ENCODE data around the gene TMEM63A.

DNA sequence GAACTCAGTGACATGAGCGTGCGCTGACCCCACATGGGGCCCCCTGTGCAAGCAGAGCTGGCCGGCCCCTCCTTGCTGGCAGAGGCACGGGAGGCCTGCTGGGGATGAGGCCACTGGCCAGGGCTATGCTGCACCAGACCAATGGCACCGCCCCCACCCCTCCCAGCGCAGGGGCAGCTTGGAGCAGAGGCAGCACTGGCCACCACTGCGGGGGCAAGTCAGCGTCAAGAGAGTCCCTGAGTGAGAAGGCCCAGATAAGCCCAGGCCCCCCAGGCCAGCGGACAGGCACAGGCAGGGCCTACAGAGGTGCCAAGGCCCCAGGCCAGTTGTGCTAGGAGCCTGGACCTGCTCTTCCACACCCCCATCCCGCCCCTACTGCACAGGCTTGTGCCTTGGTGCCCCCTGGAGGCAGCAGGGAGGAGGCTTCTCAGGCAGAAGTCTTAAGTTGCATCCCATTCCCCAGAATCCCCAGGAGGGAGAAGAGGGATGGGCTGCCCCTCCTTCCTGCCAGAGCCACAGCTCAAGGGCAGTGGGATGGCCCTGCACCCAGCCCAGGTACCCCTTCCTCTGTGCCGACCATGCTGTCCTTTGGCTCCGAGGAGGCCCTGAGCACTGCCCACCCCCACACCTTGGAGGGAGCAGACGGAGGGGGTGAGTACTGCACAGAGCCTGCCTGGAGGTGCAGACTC lies 36.5 kb downstream of the TMEM63A start:
- TF ChIP-seq, protein P1, sequence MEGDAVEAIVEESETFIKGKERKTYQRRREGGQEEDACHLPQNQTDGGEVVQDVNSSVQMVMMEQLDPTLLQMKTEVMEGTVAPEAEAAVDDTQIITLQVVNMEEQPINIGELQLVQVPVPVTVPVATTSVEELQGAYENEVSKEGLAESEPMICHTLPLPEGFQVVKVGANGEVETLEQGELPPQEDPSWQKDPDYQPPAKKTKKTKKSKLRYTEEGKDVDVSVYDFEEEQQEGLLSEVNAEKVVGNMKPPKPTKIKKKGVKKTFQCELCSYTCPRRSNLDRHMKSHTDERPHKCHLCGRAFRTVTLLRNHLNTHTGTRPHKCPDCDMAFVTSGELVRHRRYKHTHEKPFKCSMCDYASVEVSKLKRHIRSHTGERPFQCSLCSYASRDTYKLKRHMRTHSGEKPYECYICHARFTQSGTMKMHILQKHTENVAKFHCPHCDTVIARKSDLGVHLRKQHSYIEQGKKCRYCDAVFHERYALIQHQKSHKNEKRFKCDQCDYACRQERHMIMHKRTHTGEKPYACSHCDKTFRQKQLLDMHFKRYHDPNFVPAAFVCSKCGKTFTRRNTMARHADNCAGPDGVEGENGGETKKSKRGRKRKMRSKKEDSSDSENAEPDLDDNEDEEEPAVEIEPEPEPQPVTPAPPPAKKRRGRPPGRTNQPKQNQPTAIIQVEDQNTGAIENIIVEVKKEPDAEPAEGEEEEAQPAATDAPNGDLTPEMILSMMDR (optimal IDR thresholded peaks at IDR 0.05 in 1 of 3, IDR thresholded peaks at IDR 0.05 in 1 of 3, conservative IDR thresholded peaks at IDR 0.05 in 1 of 3; ENCODE audit: extremely low read depth in 1 of 3, insufficient read depth in 2 of 3, low read length in 3 of 3): peak; percentile 69 to 93 (median 88)
- TF ChIP-seq EZH2 (IDR thresholded peaks at IDR 0.05; ENCODE audit: low read length): no peak

Measured in keratinocyte (primary cell).